IPS-18c (cell line): Measurements from ENCODE around the gene SEMA4D.
"Not testable (repeated sequence)": the region's sequence is repeated elsewhere in the genome, so short reads cannot be mapped to it uniquely, and the experiment has no call there.

Source experiments
- H3K4me3 ChIP-seq: 2 replicates; pipeline ENCODE4 v1.7.0; 2013; ENCODE audit warnings: low read depth, mild to moderate bottlenecking, low read length, moderate library complexity; ENCODE audit not compliant: insufficient read depth
- H3K9me3 ChIP-seq: one replicate; pipeline ENCODE4 v1.6.1; 2013; ENCODE audit warnings: mild to moderate bottlenecking, low read length, moderate library complexity; ENCODE audit not compliant: control insufficient read depth, insufficient read depth

SEMA4D gene

GRCh38 chr9:89478821-89479668 is 18.9 kb downstream of the SEMA4D start:
- no peak overlapping the region for H3K4me3 ChIP-seq
- H3K9me3 ChIP-seq = no peaks in the 10 kb centered on the region

GRCh38 chr9:89477811-89478630 is 19.9 kb downstream of the SEMA4D start:
- Histone ChIP-seq H3K9me3 (no peaks in the 10 kb centered on the region), H3K4me3 (no peak overlapping the region)

GRCh38 chr9:89477384-89477783 is 20.5 kb downstream of the SEMA4D start:
- Histone ChIP-seq H3K4me3 (no peak overlapping the region), H3K9me3 (no peaks in the 10 kb centered on the region)

GRCh38 chr9:89476546-89476945 is 21.4 kb downstream of the SEMA4D start:
- no peaks in the 10 kb centered on the region for H3K9me3 ChIP-seq
- H3K4me3 ChIP-seq = no peak overlapping the region

GRCh38 chr9:89475891-89476440 is 21.9 kb downstream of the SEMA4D start:
- Histone ChIP-seq H3K4me3 (no peak overlapping the region), H3K9me3 (no peaks in the 10 kb centered on the region)

- Histone ChIP-seq H3K4me3 (no peak overlapping the region), H3K9me3 (no peaks in the 10 kb centered on the region)
These were observed 23.0 kb downstream of the SEMA4D start for GRCh38 chr9:89474939-89475338.

GRCh38 chr9:89473762-89474469 is 24.0 kb downstream of the SEMA4D start:
- Histone ChIP-seq H3K4me3 (no peak overlapping the region; the same call in 1 of the 2 replicates), H3K9me3 (no peaks in the 10 kb centered on the region)

GRCh38 chr9:89471796-89472320 is 26.1 kb downstream of the SEMA4D start:
- not testable (repeated sequence) for H3K9me3 ChIP-seq, H3K4me3 ChIP-seq

- H3K4me3 ChIP-seq = no peak overlapping the region
These were observed 26.5 kb downstream of the SEMA4D start for GRCh38 chr9:89471390-89471789.

GRCh38 chr9:89470224-89470839 is 27.6 kb downstream of the SEMA4D start:
- H3K4me3 ChIP-seq = no peak overlapping the region
- peaks cover 2% of the 10 kb centered on the region for H3K9me3 ChIP-seq

More at GRCh38 chr9:89471390-89471789, 26.5 kb downstream of the SEMA4D start:
- peaks cover 2% of the 10 kb centered on the region for H3K9me3 ChIP-seq

GRCh38 chr9:89469003-89469402 is 28.9 kb downstream of the SEMA4D start:
- H3K9me3 ChIP-seq = peaks cover 2% of the 10 kb centered on the region
- H3K4me3 ChIP-seq = no peak overlapping the region

GRCh38 chr9:89468281-89468960 is 29.5 kb downstream of the SEMA4D start:
- H3K9me3 ChIP-seq = peaks cover 2% of the 10 kb centered on the region

GRCh38 chr9:89467278-89467625 is 30.7 kb downstream of the SEMA4D start:
- Histone ChIP-seq H3K4me3 (no peak overlapping the region), H3K9me3 (peaks cover 2% of the 10 kb centered on the region)

More at GRCh38 chr9:89468281-89468960, 29.5 kb downstream of the SEMA4D start:
- H3K4me3 ChIP-seq = no peak overlapping the region

GRCh38 chr9:89466451-89467277 is 31.2 kb downstream of the SEMA4D start:
- Histone ChIP-seq H3K4me3 (no peak overlapping the region), H3K9me3 (peaks cover 2% of the 10 kb centered on the region)

- H3K9me3 ChIP-seq = peaks cover 2% of the 10 kb centered on the region
These were observed 32.1 kb downstream of the SEMA4D start for GRCh38 chr9:89465726-89466308.

More at GRCh38 chr9:89465726-89466308, 32.1 kb downstream of the SEMA4D start:
- no peak overlapping the region for H3K4me3 ChIP-seq
